NCI-H774 (cell line): ENCODE data around the gene BTBD7.

Experiments used
- DNase-seq: peaks from one replicate; lab custom pipeline; 2025; lab: John Stamatoyannopoulos, UW

The BTBD7 gene

GRCh38 chr14:93195316-93195999 lies 137.4 kb downstream of the BTBD7 start:
- no peak for DNase-seq
